GM20000 (cell line): ENCODE data around the gene UACA.
"Not testable (repeated sequence)": the region's sequence is repeated elsewhere in the genome, so short reads cannot be mapped to it uniquely, and the experiment has no call there.

Experiments
- DNase-seq: peaks from one replicate; pipeline ENCODE4 v3.0.0; 2012; ENCODE audit warnings: low spot score
- TF ChIP-seq, protein P1 (sequence below): IDR thresholded peaks from 2 replicates; pipeline ENCODE4 v1.5.1; 2012; ENCODE audit warnings: mild to moderate bottlenecking, control low read depth; ENCODE audit errors: extremely low read depth, missing control alignments

Gene UACA

DNA sequence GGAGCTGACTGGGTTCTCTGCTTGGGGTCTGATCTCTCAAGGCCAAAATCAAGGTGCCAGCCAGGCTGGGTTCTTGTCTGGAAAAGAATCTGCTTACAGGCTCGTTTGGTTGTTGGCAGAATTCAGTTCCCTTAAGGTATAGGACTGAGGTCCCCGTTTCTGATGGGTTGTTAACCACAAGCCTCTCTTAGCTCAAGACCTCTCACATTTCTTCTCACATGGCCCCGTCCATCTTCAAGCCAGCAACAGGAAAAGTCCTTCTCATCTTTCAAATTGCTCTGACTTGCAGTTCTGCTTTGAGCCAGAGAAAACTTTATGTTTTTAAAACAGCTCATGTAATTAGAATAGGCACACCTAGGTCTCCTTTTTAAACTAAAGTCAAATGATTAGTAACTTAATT lies 20.4 kb downstream of the UACA start:
- TF ChIP-seq, protein P1, sequence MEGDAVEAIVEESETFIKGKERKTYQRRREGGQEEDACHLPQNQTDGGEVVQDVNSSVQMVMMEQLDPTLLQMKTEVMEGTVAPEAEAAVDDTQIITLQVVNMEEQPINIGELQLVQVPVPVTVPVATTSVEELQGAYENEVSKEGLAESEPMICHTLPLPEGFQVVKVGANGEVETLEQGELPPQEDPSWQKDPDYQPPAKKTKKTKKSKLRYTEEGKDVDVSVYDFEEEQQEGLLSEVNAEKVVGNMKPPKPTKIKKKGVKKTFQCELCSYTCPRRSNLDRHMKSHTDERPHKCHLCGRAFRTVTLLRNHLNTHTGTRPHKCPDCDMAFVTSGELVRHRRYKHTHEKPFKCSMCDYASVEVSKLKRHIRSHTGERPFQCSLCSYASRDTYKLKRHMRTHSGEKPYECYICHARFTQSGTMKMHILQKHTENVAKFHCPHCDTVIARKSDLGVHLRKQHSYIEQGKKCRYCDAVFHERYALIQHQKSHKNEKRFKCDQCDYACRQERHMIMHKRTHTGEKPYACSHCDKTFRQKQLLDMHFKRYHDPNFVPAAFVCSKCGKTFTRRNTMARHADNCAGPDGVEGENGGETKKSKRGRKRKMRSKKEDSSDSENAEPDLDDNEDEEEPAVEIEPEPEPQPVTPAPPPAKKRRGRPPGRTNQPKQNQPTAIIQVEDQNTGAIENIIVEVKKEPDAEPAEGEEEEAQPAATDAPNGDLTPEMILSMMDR: no peak
- no peak for DNase-seq

DNA sequence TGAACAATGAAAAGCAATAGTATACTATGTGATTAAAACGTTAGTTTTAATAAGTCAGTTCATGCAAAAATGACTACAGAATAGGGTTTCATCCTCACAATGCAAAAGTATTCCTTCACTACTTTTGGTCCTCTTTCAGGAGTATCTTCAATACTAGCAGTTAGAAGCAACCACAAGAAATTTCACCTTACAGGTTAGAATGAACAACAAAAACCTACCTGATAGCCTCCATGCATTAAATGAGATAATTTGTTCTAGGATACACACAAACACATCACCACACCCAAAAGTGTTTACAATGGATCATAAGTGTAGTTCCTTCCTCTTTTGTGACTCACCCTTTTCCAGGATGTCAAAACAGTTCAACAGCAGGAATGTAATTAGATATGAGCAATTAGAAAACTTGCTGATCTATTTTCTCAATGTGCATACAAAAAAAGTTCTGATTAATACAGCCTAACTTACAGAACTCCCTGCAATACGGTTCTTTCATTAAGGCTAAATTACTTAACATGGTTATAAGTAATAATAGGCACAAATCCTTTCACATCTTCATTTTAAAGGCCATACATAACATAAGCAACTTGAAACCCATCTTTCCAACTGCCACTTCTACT lies 21.6 kb downstream of the UACA start:
- DNase-seq: no peak
- TF ChIP-seq, protein P1: no peak

DNA sequence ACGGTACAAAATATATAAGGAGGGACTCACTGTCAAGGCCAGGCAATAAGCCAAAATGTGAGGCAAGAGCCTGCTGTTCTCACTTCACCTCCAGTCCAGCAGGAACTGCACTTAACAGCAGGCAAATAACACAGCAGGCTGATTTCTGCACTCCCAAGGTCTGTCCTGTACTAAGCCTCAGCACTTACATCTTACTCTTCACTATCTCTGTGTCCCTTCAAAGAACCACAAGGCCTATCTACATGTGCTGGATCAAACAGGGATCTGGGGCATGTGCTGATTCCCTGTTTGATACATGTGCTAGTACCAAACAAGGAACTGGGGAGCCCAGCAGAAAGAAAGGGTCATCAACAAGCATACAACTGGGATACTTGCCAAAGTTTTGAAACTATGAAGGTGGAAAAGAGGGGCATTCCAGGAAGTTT lies 22.2 kb downstream of the UACA start:
- TF ChIP-seq, protein P1: no peak
- DNase-seq: no peak

DNA sequence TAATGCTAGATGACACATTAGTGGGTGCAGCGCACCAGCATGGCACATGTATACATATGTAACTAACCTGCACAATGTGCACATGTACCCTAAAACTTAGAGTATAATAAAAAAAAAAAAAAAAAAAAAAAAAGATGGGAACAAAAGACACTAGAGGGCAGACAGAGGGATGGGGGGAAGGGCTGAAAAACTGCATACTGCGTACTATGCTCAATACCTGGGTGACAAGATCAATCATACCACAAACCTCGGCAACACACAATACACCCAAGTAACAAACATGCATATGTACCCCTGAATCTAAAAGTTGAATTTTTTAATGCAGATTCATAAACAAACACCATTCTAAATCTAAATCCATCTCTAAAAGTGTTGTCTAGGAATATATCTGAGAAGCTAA lies 28.3 kb downstream of the UACA start:
- not testable (repeated sequence) for DNase-seq

DNA sequence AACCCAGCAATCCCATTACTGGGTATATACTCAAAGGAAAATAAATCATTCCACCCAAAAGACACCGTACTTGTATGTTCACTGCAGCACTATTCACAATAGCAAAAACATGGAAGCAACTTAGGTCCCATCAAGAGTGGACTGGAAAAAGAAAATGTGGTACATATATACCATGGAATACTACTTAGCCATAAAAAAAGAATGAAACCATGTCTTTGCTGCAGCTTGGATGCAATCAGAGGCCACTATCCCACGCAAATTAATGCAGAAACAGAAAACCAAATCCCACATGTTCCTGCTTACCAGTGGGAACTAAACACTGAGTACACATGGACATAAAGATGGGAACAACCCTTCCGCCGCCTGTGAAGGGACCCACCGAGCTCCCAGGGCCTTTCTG lies 34.2 kb downstream of the UACA start:
- TF ChIP-seq, protein P1: no peak
- DNase-seq: no peak

DNA sequence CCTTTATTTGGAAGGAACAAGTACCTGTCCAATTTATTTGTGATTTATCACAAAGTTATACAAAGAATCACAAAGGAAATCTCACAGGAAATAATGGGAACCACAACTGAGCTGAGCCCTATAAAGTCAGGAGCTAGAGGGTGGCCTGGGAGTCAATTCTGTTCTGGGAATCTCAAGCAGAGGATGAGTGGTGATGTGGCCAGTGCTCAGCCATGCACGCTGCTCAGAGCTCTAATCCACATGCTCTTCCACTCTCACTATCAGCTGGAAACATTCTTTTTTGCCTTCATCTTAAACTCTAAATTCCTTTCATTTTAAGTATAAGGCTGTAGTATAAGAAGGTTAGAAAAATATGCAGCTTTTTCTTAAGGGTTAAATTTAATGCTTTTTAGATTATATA lies 36.6 kb downstream of the UACA start:
- DNase-seq: no peak
- TF ChIP-seq, protein P1: no peak

DNA sequence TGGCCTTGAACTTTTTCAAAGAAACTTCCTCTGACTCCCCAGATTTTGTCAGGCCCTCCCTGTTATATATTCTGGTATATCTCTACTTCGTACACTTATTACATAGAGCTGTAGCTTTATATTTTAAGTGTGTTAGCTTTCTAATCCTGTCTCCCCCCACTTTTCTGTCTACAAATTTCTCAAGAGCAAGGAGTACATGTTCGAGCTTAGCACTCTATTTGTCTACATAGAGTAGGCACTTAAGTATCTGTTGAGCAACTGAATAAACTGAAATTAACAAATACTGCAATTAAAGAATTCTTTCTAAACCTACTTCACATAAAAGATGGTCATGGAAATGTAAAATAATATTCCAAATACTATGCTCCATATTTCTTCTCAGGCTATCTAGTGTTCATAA lies 39.4 kb downstream of the UACA start:
- DNase-seq: no peak
- TF ChIP-seq, protein P1: no peak

DNA sequence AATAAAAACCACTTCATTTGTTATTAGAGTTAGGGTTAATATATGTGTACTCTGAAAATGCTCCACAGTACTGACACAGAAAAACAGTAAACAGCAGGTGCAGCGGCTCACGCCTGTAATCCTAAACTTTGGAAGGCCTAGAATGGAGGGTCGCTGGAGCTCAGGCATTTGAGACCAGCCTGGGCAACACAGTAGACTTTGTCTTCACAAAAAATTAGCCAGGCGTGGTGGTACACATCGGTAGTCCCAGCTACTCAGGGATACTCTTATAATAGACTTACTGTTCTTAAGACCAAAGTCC lies 40.3 kb downstream of the UACA start:
- TF ChIP-seq, protein P1: no peak
- no peak for DNase-seq
